SK-N-MC (cell line): Measurements from ENCODE around the gene SEMA3B.

Experiments used
- EZH2 ChIP-seq: fragments of 200-600 bp; sonication (generic); IDR thresholded peaks from one replicate; pipeline ENCODE4 v1.6.1; 2017; ENCODE audit warnings: antibody characterized with exemption
- POLR2AphosphoS5 ChIP-seq: IDR thresholded peaks from 2 replicates; pipeline ENCODE4 v1.6.1; 2012; ENCODE audit warnings: mild to moderate bottlenecking, low read depth, low read length, borderline replicate concordance

GRCh38 chr3:50230794-50231125 lies 38.2 kb upstream of the SEMA3B start:
- TF ChIP-seq EZH2 (no peak), POLR2AphosphoS5 (no peak)
